ENCODE measurements around the gene PIK3C2B. TPM values are rescaled to one million over a fixed set of nuclear protein-coding genes. Genes with fewer than 3 reads are reported as not detected.

Gene PIK3C2B
- total RNA-seq, 1 donor from 2014 or later = 4.9 TPM

Other genes starting within 250 kb of the PIK3C2B start
- 16.7 and 18.7 TPM in 2 replicates for gene PLEKHA6, start 134.9 kb downstream of the PIK3C2B start, total RNA-seq
- gene PPP1R15B, start 83.0 kb downstream of the PIK3C2B start, total RNA-seq = 30.5 and 32.3 TPM in 2 replicates
- 27.7 and 36.3 TPM in 2 replicates for gene MDM4, start 21.6 kb upstream of the PIK3C2B start, total RNA-seq
- 0.13 TPM in 1 of 2 replicates, not detected in the other for gene LRRN2, start 190.9 kb upstream of the PIK3C2B start, total RNA-seq